ENCODE measurements around the gene TIMM13. TPM values are rescaled to one million over a fixed set of nuclear protein-coding genes. Genes with fewer than 3 reads are reported as not detected.
A peak's percentile ranks its signal among the peaks of the same experiment; 100 is the strongest.

Gene TIMM13
- total and polyA plus RNA-seq, 10 of the 15 experiments (the other 5 are each of a cell fraction or from before 2014, with no cell fraction given) = 9.9 to 205 (median 63.6) TPM

DNA sequence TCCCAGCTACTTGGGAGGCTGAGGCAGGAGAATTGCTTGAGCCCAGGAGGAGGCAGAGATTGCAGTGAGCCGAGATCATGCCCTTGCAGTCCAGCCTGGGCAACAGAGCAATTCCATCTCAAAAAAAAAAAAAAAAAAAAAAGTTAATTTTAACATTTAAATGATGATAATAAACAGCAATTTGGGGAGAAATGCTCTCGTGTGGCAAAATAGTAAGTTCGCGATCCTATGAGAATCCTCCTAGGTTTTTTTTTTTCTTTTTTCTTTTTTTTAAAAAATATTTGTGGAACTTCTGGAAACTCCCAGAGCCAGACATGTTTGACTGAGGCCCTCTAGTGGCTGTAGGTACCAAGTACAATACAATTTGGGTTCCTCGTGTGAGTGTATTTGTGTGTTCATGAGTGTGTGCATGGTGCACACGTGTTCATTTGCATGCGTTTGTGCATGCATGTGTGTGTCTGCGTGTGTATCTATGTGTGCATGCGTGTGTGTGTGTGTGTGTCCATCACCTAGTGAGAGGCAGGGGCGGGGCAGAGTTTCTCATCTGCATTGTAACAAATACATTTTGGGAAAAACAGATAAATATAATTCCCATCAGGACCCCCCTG, 36.2 kb downstream of the TIMM13 start (continued):
- TF ChIP-seq, protein P1, sequence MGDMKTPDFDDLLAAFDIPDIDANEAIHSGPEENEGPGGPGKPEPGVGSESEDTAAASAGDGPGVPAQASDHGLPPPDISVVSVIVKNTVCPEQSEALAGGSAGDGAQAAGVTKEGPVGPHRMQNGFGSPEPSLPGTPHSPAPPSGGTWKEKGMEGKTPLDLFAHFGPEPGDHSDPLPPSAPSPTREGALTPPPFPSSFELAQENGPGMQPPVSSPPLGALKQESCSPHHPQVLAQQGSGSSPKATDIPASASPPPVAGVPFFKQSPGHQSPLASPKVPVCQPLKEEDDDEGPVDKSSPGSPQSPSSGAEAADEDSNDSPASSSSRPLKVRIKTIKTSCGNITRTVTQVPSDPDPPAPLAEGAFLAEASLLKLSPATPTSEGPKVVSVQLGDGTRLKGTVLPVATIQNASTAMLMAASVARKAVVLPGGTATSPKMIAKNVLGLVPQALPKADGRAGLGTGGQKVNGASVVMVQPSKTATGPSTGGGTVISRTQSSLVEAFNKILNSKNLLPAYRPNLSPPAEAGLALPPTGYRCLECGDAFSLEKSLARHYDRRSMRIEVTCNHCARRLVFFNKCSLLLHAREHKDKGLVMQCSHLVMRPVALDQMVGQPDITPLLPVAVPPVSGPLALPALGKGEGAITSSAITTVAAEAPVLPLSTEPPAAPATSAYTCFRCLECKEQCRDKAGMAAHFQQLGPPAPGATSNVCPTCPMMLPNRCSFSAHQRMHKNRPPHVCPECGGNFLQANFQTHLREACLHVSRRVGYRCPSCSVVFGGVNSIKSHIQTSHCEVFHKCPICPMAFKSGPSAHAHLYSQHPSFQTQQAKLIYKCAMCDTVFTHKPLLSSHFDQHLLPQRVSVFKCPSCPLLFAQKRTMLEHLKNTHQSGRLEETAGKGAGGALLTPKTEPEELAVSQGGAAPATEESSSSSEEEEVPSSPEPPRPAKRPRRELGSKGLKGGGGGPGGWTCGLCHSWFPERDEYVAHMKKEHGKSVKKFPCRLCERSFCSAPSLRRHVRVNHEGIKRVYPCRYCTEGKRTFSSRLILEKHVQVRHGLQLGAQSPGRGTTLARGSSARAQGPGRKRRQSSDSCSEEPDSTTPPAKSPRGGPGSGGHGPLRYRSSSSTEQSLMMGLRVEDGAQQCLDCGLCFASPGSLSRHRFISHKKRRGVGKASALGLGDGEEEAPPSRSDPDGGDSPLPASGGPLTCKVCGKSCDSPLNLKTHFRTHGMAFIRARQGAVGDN (IDR thresholded peaks at IDR 0.05) = no peak
- peak; percentile 62; the same call in 1 of the 2 replicates for TF ChIP-seq PAX8 (IDR thresholded peaks at IDR 0.05)
- TF ChIP-seq, protein P2, sequence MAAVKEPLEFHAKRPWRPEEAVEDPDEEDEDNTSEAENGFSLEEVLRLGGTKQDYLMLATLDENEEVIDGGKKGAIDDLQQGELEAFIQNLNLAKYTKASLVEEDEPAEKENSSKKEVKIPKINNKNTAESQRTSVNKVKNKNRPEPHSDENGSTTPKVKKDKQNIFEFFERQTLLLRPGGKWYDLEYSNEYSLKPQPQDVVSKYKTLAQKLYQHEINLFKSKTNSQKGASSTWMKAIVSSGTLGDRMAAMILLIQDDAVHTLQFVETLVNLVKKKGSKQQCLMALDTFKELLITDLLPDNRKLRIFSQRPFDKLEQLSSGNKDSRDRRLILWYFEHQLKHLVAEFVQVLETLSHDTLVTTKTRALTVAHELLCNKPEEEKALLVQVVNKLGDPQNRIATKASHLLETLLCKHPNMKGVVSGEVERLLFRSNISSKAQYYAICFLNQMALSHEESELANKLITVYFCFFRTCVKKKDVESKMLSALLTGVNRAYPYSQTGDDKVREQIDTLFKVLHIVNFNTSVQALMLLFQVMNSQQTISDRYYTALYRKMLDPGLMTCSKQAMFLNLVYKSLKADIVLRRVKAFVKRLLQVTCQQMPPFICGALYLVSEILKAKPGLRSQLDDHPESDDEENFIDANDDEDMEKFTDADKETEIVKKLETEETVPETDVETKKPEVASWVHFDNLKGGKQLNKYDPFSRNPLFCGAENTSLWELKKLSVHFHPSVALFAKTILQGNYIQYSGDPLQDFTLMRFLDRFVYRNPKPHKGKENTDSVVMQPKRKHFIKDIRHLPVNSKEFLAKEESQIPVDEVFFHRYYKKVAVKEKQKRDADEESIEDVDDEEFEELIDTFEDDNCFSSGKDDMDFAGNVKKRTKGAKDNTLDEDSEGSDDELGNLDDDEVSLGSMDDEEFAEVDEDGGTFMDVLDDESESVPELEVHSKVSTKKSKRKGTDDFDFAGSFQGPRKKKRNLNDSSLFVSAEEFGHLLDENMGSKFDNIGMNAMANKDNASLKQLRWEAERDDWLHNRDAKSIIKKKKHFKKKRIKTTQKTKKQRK (IDR thresholded peaks at IDR 0.05; ENCODE audit: low read depth, low read length) = no peak
- no peak for TF ChIP-seq NR2F1 (conservative IDR thresholded peaks at IDR 0.05)
- TF ChIP-seq MYB (IDR thresholded peaks at IDR 0.05; ENCODE audit: borderline replicate concordance, low read depth, low read length) = no peak
- TF ChIP-seq, protein P3, sequence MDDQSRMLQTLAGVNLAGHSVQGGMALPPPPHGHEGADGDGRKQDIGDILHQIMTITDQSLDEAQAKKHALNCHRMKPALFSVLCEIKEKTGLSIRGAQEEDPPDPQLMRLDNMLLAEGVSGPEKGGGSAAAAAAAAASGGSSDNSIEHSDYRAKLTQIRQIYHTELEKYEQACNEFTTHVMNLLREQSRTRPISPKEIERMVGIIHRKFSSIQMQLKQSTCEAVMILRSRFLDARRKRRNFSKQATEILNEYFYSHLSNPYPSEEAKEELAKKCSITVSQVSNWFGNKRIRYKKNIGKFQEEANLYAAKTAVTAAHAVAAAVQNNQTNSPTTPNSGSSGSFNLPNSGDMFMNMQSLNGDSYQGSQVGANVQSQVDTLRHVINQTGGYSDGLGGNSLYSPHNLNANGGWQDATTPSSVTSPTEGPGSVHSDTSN (IDR thresholded peaks at IDR 0.05; ENCODE audit: insufficient replicate concordance, low read depth, low read length) = no peak
- TF ChIP-seq MTA3 (IDR thresholded peaks at IDR 0.05; ENCODE audit: borderline replicate concordance, low read length) = no peak
- TF ChIP-seq, protein P4, sequence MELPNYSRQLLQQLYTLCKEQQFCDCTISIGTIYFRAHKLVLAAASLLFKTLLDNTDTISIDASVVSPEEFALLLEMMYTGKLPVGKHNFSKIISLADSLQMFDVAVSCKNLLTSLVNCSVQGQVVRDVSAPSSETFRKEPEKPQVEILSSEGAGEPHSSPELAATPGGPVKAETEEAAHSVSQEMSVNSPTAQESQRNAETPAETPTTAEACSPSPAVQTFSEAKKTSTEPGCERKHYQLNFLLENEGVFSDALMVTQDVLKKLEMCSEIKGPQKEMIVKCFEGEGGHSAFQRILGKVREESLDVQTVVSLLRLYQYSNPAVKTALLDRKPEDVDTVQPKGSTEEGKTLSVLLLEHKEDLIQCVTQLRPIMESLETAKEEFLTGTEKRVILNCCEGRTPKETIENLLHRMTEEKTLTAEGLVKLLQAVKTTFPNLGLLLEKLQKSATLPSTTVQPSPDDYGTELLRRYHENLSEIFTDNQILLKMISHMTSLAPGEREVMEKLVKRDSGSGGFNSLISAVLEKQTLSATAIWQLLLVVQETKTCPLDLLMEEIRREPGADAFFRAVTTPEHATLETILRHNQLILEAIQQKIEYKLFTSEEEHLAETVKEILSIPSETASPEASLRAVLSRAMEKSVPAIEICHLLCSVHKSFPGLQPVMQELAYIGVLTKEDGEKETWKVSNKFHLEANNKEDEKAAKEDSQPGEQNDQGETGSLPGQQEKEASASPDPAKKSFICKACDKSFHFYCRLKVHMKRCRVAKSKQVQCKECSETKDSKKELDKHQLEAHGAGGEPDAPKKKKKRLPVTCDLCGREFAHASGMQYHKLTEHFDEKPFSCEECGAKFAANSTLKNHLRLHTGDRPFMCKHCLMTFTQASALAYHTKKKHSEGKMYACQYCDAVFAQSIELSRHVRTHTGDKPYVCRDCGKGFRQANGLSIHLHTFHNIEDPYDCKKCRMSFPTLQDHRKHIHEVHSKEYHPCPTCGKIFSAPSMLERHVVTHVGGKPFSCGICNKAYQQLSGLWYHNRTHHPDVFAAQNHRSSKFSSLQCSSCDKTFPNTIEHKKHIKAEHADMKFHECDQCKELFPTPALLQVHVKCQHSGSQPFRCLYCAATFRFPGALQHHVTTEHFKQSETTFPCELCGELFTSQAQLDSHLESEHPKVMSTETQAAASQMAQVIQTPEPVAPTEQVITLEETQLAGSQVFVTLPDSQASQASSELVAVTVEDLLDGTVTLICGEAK (IDR thresholded peaks at IDR 0.05; ENCODE audit: borderline replicate concordance) = no peak
- no peak for TF ChIP-seq ZNF24 (IDR thresholded peaks at IDR 0.05)
- TF ChIP-seq TCF7 (IDR thresholded peaks at IDR 0.05; ENCODE audit: borderline replicate concordance) = no peak
- no peak for TF ChIP-seq ATF7 (IDR thresholded peaks at IDR 0.05; ENCODE audit: low read depth)
- TF ChIP-seq SRF (IDR thresholded peaks at IDR 0.05; ENCODE audit: low read depth in 2 of 2, low read length in 2 of 2) = no peak
- TF ChIP-seq CBX3 (IDR thresholded peaks at IDR 0.05; ENCODE audit: borderline replicate concordance, low read depth) = no peak
